GM21723 (cell line): ENCODE results near the gene ADAT1.
A peak's percentile ranks its signal among the peaks of the same experiment; 100 is the strongest.
"Not testable (repeated sequence)": the region's sequence is repeated elsewhere in the genome, so short reads cannot be mapped to it uniquely, and the experiment has no call there.

Source experiments
- ATAC-seq: cut with Tn5 transposase; IDR thresholded peaks from one replicate; pipeline ENCODE4 v1.9.1; 2021; ENCODE audit warnings: mild to moderate bottlenecking, moderate library complexity; ENCODE audit not compliant: unreplicated experiment

ADAT1 gene

GRCh38 chr16:75621170-75621477 is 2.0 kb downstream of the ADAT1 start:
- no peak for ATAC-seq

GRCh38 chr16:75620326-75621169 is 2.5 kb downstream of the ADAT1 start:
- no peak for ATAC-seq

- ATAC-seq = no peak
Observed at GRCh38 chr16:75618780-75619179, 4.3 kb downstream of the ADAT1 start.

GRCh38 chr16:75617121-75617520 is 6.0 kb downstream of the ADAT1 start:
- no peak for ATAC-seq

- ATAC-seq = peak; percentile 49
Observed at GRCh38 chr16:75616521-75617010, 6.5 kb downstream of the ADAT1 start.

GRCh38 chr16:75615619-75616018 is 7.5 kb downstream of the ADAT1 start:
- ATAC-seq = no peak

- no peak for ATAC-seq
Observed at GRCh38 chr16:75614066-75614897, 8.8 kb downstream of the ADAT1 start.

GRCh38 chr16:75606507-75606906 is 16.6 kb downstream of the ADAT1 start:
- ATAC-seq = no peak

GRCh38 chr16:75603241-75603640 is 19.8 kb downstream of the ADAT1 start:
- no peak for ATAC-seq

GRCh38 chr16:75599452-75600277 is 23.4 kb downstream of the ADAT1 start:
- ATAC-seq = no peak

GRCh38 chr16:75593825-75594820 is 29.0 kb downstream of the ADAT1 start:
- ATAC-seq = no peak

GRCh38 chr16:75593308-75593707 is 29.8 kb downstream of the ADAT1 start:
- no peak for ATAC-seq

GRCh38 chr16:75591927-75592326 is 31.2 kb downstream of the ADAT1 start:
- ATAC-seq = not testable (repeated sequence)

- no peak for ATAC-seq
Observed at GRCh38 chr16:75590920-75591843, 31.9 kb downstream of the ADAT1 start.

GRCh38 chr16:75589306-75589705 is 33.8 kb downstream of the ADAT1 start:
- no peak for ATAC-seq

- ATAC-seq = no peak
Observed at GRCh38 chr16:75588716-75589115, 34.4 kb downstream of the ADAT1 start.

GRCh38 chr16:75584108-75584507 is 39.0 kb downstream of the ADAT1 start:
- peak; percentile 74 for ATAC-seq

- ATAC-seq = no peak
Observed at GRCh38 chr16:75579281-75579834, 43.7 kb downstream of the ADAT1 start.
